ENCODE results near the gene PLA2G6.
"Not testable (repeated sequence)": the region's sequence is repeated elsewhere in the genome, so short reads cannot be mapped to it uniquely, and the experiment has no call there.

Gene PLA2G6

GRCh38 chr22:38131399-38131798 lies 50.2 kb downstream of the PLA2G6 start:
- no peak for DNase-seq

- DNase-seq = no peak
These were observed 51.8 kb downstream of the PLA2G6 start for GRCh38 chr22:38129856-38130255.

GRCh38 chr22:38129021-38129420 lies 52.6 kb downstream of the PLA2G6 start:
- no peak for DNase-seq

- no peak for DNase-seq
These were observed 53.8 kb downstream of the PLA2G6 start for GRCh38 chr22:38127869-38128268.

GRCh38 chr22:38126928-38127668 lies 54.5 kb downstream of the PLA2G6 start:
- DNase-seq = no peak

- DNase-seq = no peak
These were observed 55.9 kb downstream of the PLA2G6 start for GRCh38 chr22:38125751-38126201.

- no peak for DNase-seq
These were observed 56.5 kb downstream of the PLA2G6 start for GRCh38 chr22:38125038-38125610.

GRCh38 chr22:38124236-38124974 lies 57.2 kb downstream of the PLA2G6 start:
- no peak for DNase-seq

GRCh38 chr22:38122616-38123015 lies 59.0 kb downstream of the PLA2G6 start:
- no peak for DNase-seq

- DNase-seq = no peak
These were observed 61.1 kb downstream of the PLA2G6 start for GRCh38 chr22:38120359-38121110.

- DNase-seq = not testable (repeated sequence)
These were observed 62.9 kb downstream of the PLA2G6 start for GRCh38 chr22:38118747-38119146.

- DNase-seq = no peak
These were observed 63.4 kb downstream of the PLA2G6 start for GRCh38 chr22:38118182-38118581.

- not testable (repeated sequence) for DNase-seq
These were observed 64.1 kb downstream of the PLA2G6 start for GRCh38 chr22:38117556-38117955.

GRCh38 chr22:38115423-38116205 lies 66.0 kb downstream of the PLA2G6 start:
- DNase-seq = no peak

GRCh38 chr22:38114484-38115398 lies 66.9 kb downstream of the PLA2G6 start:
- peak; percentile 28 to 79 (median 52) for DNase-seq

- no peak for DNase-seq
These were observed 69.2 kb downstream of the PLA2G6 start for GRCh38 chr22:38112381-38112780.

GRCh38 chr22:38111925-38112355 lies 69.7 kb downstream of the PLA2G6 start:
- no peak for DNase-seq

- no peak for DNase-seq
These were observed 70.5 kb downstream of the PLA2G6 start for GRCh38 chr22:38110863-38111852.

GRCh38 chr22:38110008-38110862 lies 71.4 kb downstream of the PLA2G6 start, which contains the start of gene BAIAP2L2:
TSS of gene BAIAP2L2 (minus strand) at chr22:38110684. CDS start at chr22:38110525, 159 bp downstream.
- no peak for DNase-seq
